ENCODE results near the gene PCDHGA1.
"Not testable (repeated sequence)": the region's sequence is repeated elsewhere in the genome, so short reads cannot be mapped to it uniquely, and the experiment has no call there.

DNA sequence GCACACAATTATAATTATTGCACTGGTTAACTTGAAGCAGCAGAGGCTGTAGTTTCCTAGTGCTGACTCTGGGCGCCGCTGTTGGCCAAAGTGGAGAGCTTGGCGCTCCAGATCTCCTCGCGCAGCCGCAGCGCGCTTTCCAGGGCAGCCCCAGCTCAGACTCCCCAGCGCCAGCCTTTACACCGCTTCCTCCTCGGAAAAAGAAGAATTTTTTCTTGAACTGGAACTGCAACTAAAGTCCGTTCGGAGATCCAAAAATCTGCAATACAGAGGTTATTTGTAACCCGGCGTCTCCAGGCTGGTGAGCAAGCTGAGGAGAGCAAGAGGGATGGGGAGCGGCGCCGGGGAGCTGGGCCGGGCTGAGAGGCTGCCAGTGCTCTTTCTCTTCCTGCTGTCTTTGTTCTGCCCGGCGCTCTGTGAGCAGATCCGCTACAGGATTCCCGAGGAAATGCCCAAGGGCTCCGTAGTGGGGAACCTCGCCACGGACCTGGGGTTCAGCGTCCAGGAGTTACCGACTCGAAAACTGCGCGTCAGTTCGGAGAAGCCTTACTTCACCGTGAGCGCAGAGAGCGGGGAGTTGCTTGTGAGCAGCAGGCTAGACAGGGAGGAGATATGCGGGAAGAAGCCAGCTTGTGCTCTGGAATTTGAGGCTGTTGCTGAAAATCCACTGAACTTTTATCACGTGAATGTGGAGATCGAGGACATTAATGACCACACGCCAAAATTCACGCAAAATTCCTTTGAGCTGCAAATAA lies 57.4 kb downstream of the PCDHGA1 start, which contains the start of gene PCDHGB4:
- TF ChIP-seq, protein P1, sequence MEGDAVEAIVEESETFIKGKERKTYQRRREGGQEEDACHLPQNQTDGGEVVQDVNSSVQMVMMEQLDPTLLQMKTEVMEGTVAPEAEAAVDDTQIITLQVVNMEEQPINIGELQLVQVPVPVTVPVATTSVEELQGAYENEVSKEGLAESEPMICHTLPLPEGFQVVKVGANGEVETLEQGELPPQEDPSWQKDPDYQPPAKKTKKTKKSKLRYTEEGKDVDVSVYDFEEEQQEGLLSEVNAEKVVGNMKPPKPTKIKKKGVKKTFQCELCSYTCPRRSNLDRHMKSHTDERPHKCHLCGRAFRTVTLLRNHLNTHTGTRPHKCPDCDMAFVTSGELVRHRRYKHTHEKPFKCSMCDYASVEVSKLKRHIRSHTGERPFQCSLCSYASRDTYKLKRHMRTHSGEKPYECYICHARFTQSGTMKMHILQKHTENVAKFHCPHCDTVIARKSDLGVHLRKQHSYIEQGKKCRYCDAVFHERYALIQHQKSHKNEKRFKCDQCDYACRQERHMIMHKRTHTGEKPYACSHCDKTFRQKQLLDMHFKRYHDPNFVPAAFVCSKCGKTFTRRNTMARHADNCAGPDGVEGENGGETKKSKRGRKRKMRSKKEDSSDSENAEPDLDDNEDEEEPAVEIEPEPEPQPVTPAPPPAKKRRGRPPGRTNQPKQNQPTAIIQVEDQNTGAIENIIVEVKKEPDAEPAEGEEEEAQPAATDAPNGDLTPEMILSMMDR (IDR thresholded peaks at IDR 0.05; ENCODE audit: low read depth, low read length, missing input control), result peak; percentile 39
- TF ChIP-seq, protein P2, sequence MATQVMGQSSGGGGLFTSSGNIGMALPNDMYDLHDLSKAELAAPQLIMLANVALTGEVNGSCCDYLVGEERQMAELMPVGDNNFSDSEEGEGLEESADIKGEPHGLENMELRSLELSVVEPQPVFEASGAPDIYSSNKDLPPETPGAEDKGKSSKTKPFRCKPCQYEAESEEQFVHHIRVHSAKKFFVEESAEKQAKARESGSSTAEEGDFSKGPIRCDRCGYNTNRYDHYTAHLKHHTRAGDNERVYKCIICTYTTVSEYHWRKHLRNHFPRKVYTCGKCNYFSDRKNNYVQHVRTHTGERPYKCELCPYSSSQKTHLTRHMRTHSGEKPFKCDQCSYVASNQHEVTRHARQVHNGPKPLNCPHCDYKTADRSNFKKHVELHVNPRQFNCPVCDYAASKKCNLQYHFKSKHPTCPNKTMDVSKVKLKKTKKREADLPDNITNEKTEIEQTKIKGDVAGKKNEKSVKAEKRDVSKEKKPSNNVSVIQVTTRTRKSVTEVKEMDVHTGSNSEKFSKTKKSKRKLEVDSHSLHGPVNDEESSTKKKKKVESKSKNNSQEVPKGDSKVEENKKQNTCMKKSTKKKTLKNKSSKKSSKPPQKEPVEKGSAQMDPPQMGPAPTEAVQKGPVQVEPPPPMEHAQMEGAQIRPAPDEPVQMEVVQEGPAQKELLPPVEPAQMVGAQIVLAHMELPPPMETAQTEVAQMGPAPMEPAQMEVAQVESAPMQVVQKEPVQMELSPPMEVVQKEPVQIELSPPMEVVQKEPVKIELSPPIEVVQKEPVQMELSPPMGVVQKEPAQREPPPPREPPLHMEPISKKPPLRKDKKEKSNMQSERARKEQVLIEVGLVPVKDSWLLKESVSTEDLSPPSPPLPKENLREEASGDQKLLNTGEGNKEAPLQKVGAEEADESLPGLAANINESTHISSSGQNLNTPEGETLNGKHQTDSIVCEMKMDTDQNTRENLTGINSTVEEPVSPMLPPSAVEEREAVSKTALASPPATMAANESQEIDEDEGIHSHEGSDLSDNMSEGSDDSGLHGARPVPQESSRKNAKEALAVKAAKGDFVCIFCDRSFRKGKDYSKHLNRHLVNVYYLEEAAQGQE (IDR thresholded peaks at IDR 0.05), result not testable (repeated sequence)
- TF ChIP-seq GABPA (IDR thresholded peaks at IDR 0.05 in 1 of 2, conservative IDR thresholded peaks at IDR 0.05 in 1 of 2); EGR1 (IDR thresholded peaks at IDR 0.05; ENCODE audit: low read depth in 2 of 2): not testable (repeated sequence)

All from liver (tissue), 3 donors.